HepG2 (cell line): ENCODE data around the gene RBM23. TPM values are rescaled to one million over a fixed set of nuclear protein-coding genes. Genes with fewer than 3 reads are reported as not detected.

Source experiments
- ARHGAP35 ChIP-seq: sonication (generic); formaldehyde crosslinking; IDR thresholded peaks from 2 replicates; pipeline ENCODE4 v1.9.0; 2022; ENCODE audit warnings: mild to moderate bottlenecking, inconsistent platforms, moderate library complexity, missing genetic modification reagents, borderline replicate concordance
- GLI4 ChIP-seq: sonication (generic); formaldehyde crosslinking; IDR thresholded peaks from 2 replicates; pipeline ENCODE4 v1.5.1; 2020; ENCODE audit warnings: missing genetic modification reagents, mild to moderate bottlenecking, moderate library complexity, borderline replicate concordance
- NR2C2 ChIP-seq: sonication (generic); formaldehyde crosslinking; IDR thresholded peaks from 2 replicates; pipeline ENCODE4 v1.4.0; 2020; ENCODE audit warnings: missing genetic modification reagents, mild to moderate bottlenecking, moderate library complexity, borderline replicate concordance
- POLR2AphosphoS2 ChIP-seq: IDR thresholded peaks from 2 replicates; pipeline ENCODE4 v1.6.1; 2011; ENCODE audit warnings: low read depth, low read length, improper control_type of control experiment
- SCMH1 ChIP-seq: sonication (generic); formaldehyde crosslinking; IDR thresholded peaks from 2 replicates; pipeline ENCODE4 v1.9.0; 2021; ENCODE audit warnings: missing genetic modification reagents, mild to moderate bottlenecking, borderline replicate concordance
- TAF15 ChIP-seq: fragments of 200-400 bp; formaldehyde crosslinking; IDR thresholded peaks from one replicate; pipeline ENCODE4 v1.6.1; 2018; ENCODE audit warnings: mild to moderate bottlenecking, low read depth, low read length; ENCODE audit not compliant: poor library complexity, severe bottlenecking
- THAP11 ChIP-seq: IDR thresholded peaks from 2 replicates; pipeline ENCODE4 v1.6.1; 2016; ENCODE audit warnings: missing biosample characterization, missing genetic modification reagents
- ZMYM4 ChIP-seq: sonication (generic); formaldehyde crosslinking; IDR thresholded peaks from 2 replicates; pipeline ENCODE4 v1.8.1; 2023; ENCODE audit warnings: mild to moderate bottlenecking, missing genetic modification reagents
- ZNF234 ChIP-seq: sonication (generic); formaldehyde crosslinking; conservative IDR thresholded peaks from 2 replicates; pipeline ENCODE4 v1.5.1; 2020; ENCODE audit warnings: mild to moderate bottlenecking, missing genetic modification reagents
- ZNF549 ChIP-seq: sonication (generic); formaldehyde crosslinking; IDR thresholded peaks from 2 replicates; pipeline ENCODE4 v1.5.0; 2020; ENCODE audit warnings: missing genetic modification reagents
- ZNF614 ChIP-seq: IDR thresholded peaks from 2 replicates; pipeline ENCODE4 v1.6.1; 2018; ENCODE audit warnings: missing biosample characterization, missing genetic modification reagents, inconsistent platforms, borderline replicate concordance
- ZNF670 ChIP-seq: sonication (generic); formaldehyde crosslinking; IDR thresholded peaks from 2 replicates; pipeline ENCODE4 v1.8.0; 2022; ENCODE audit warnings: mild to moderate bottlenecking, missing genetic modification reagents, borderline replicate concordance
- polyA plus RNA-seq, 8 experiments: library from polyadenylated mRNA; depleted of rRNA in 3 of 8; stranded (reverse) in 7 of 8; unstranded in 1 of 8; fragments of >200 nt; fragmentation: Illumina TruSeq in 4 of 8; extraction: Trizol in 4 of 8; gene quantifications; 2 replicates each; pipeline versions ENCODE4 v1.2.1 to v1.2.3, GENCODE V29; 2011 to 2016; ENCODE audit warnings: low read depth in 4 of 8, missing spikeins in 1 of 8, mixed read lengths in 1 of 8; ENCODE audit not compliant: insufficient read depth in 1 of 8
- total RNA-seq, 5 experiments: library from RNA; depleted of rRNA; stranded (reverse); fragments of >200 nt; fragmentation: Illumina TruSeq; extraction: Trizol; gene quantifications; 2 replicates each; pipeline ENCODE4 v1.2.3, GENCODE V29; 2016; ENCODE audit warnings: low read depth in 1 of 5
- TF ChIP-seq, protein P1 (sequence below): sonication (generic); formaldehyde crosslinking; IDR thresholded peaks from 2 replicates; pipeline ENCODE4 v1.4.0; 2020; ENCODE audit warnings: low read depth, mild to moderate bottlenecking, missing genetic modification reagents
- TF ChIP-seq, protein P2 (sequence below): sonication (generic); formaldehyde crosslinking; IDR thresholded peaks from 2 replicates; pipeline ENCODE4 v1.5.0; 2020; ENCODE audit warnings: missing genetic modification reagents, mild to moderate bottlenecking, borderline replicate concordance
- TF ChIP-seq, protein P3 (sequence below), 2 experiments: sonication (generic) in 1 of 2; formaldehyde crosslinking in 1 of 2; IDR thresholded peaks; 2 replicates each; pipeline versions ENCODE4 v1.4.0 to v1.6.1; 2016 to 2020; ENCODE audit warnings: borderline replicate concordance in 1 of 2, low read depth in 1 of 2, mild to moderate bottlenecking in 1 of 2, missing genetic modification reagents in 1 of 2
- TF ChIP-seq, protein P4 (sequence below): sonication (generic); formaldehyde crosslinking; conservative IDR thresholded peaks from 2 replicates; pipeline ENCODE4 v1.8.0; 2022; ENCODE audit warnings: missing genetic modification reagents

The RBM23 gene
- total and polyA plus RNA-seq, 2 of the 13 experiments (the other 11 are each of a cell fraction or from before 2014, with no cell fraction given): 1.5 to 2.1 TPM

DNA sequence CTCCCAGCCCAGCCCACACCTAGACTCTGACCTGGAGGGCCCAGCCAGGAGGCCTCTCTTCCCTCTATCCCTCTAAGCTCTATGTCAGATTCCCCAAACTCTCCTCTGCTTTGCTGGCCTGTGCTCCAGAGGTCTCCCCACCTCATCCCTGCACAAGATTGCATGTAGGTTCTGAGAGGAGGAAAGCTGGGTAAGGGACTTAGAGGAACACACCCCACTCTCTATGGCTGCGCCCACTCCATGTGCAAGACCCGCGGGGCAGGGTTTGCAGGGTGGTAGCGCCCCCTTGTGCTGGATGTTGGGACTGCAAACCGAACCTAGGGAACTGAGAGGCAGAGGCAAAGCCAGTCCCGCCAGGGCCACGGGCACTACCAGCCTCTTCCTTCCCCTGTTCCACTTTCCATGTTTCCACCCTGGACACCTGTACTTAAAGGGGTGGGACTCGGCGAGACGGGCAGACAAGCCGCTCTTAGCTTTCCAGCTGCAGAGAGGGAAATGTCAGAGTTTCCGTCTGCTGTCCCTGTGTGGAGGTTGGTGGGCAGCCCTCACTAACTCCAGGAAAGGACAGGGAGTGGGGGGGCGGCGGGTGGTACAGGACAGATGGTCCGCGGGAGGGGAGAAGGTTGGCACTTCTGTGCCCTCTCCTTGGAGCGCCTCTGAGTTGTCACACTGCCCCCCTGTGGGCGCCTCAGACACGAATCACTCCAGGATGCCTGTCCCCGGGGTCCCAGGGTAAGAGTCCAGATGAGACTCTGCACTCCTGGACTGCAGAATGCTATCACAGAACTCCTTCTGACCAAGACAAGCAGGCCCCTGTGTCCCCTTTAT lies 65.8 kb downstream of the RBM23 start (continued):
- TF ChIP-seq, protein P1, sequence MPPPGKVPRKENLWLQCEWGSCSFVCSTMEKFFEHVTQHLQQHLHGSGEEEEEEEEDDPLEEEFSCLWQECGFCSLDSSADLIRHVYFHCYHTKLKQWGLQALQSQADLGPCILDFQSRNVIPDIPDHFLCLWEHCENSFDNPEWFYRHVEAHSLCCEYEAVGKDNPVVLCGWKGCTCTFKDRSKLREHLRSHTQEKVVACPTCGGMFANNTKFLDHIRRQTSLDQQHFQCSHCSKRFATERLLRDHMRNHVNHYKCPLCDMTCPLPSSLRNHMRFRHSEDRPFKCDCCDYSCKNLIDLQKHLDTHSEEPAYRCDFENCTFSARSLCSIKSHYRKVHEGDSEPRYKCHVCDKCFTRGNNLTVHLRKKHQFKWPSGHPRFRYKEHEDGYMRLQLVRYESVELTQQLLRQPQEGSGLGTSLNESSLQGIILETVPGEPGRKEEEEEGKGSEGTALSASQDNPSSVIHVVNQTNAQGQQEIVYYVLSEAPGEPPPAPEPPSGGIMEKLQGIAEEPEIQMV (CRISPR knock-in tag): peak; percentile 94
- peak; percentile 97 for TF ChIP-seq GLI4 (CRISPR knock-in tag)
- TF ChIP-seq, protein P2, sequence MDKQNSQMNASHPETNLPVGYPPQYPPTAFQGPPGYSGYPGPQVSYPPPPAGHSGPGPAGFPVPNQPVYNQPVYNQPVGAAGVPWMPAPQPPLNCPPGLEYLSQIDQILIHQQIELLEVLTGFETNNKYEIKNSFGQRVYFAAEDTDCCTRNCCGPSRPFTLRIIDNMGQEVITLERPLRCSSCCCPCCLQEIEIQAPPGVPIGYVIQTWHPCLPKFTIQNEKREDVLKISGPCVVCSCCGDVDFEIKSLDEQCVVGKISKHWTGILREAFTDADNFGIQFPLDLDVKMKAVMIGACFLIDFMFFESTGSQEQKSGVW (CRISPR knock-in tag): no peak
- no peak; the same call in 1 of the 2 replicates for TF ChIP-seq ZNF670
- peak; percentile 96 for TF ChIP-seq ARHGAP35 (CRISPR knock-in tag)
- no peak for TF ChIP-seq ZNF549 (CRISPR knock-in tag)
- peak; percentile 55; the same call in 1 of the 2 replicates for TF ChIP-seq NR2C2 (CRISPR knock-in tag)
- no peak for TF ChIP-seq SCMH1 (CRISPR knock-in tag)
- TF ChIP-seq TAF15: no peak
- TF ChIP-seq THAP11: peak; percentile 75; the same call in 1 of the 2 replicates
- TF ChIP-seq, protein P3, sequence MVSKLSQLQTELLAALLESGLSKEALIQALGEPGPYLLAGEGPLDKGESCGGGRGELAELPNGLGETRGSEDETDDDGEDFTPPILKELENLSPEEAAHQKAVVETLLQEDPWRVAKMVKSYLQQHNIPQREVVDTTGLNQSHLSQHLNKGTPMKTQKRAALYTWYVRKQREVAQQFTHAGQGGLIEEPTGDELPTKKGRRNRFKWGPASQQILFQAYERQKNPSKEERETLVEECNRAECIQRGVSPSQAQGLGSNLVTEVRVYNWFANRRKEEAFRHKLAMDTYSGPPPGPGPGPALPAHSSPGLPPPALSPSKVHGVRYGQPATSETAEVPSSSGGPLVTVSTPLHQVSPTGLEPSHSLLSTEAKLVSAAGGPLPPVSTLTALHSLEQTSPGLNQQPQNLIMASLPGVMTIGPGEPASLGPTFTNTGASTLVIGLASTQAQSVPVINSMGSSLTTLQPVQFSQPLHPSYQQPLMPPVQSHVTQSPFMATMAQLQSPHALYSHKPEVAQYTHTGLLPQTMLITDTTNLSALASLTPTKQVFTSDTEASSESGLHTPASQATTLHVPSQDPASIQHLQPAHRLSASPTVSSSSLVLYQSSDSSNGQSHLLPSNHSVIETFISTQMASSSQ (IDR thresholded peaks at IDR 0.05; ENCODE audit: low read depth): 0 out of 2 replicates have a peak, but pooled peaks have one; percentile 16
- TF ChIP-seq, protein P3 (CRISPR knock-in tag; IDR thresholded peaks at IDR 0.05; ENCODE audit: borderline replicate concordance): peak; percentile 69
- TF ChIP-seq ZNF234 (CRISPR knock-in tag): no peak; the same call in none of the 2 replicates
- TF ChIP-seq ZNF614 (CRISPR knock-in tag): peak; percentile 86
- TF ChIP-seq, protein P4, sequence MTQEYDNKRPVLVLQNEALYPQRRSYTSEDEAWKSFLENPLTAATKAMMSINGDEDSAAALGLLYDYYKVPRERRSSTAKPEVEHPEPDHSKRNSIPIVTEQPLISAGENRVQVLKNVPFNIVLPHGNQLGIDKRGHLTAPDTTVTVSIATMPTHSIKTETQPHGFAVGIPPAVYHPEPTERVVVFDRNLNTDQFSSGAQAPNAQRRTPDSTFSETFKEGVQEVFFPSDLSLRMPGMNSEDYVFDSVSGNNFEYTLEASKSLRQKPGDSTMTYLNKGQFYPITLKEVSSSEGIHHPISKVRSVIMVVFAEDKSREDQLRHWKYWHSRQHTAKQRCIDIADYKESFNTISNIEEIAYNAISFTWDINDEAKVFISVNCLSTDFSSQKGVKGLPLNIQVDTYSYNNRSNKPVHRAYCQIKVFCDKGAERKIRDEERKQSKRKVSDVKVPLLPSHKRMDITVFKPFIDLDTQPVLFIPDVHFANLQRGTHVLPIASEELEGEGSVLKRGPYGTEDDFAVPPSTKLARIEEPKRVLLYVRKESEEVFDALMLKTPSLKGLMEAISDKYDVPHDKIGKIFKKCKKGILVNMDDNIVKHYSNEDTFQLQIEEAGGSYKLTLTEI: no peak
- peak; percentile 88 for TF ChIP-seq ZMYM4
- no peak for TF ChIP-seq POLR2AphosphoS2
